Measurements from ENCODE around the gene SLC13A3. TPM values are rescaled to one million over a fixed set of nuclear protein-coding genes. Genes with fewer than 3 reads are reported as not detected.

Gene SLC13A3
- total RNA-seq, 1 donor from 2014 or later: 0.66 TPM

DNA sequence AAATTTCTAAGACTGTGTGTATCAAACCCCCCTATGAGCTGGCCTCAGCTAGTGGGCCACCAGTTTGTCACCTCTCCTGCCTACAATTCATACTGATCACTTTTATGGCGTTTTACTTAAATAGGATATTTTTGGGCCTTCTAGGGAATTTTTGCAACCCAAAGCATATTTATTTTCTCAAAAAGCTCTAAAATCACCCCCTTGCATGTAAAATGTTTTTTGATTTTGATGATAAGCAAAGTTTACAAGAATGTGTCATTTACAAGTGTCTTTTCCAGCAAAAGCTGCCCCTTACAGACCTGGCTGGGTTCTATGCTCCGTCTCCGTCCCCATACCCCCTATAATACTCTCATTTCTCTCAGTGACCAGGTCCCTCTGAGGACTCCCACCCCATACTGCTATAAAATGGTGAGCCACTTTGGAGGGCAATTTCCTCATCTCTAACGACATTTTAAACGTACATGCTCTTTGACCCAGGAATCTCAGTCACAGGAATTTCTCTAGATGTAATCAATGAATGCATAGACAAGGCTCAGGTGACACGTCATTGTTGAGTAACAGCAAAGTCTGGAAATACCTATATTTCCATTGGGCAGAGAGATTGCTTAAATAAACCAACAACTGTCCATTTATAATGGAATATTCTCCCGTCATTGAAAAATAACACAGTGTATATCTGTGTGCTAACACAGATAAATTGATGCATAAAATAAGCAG is 86.9 kb downstream of the SLC13A3 start:
- Histone ChIP-seq H3K9ac (ENCODE audit: low read length) (no peak overlapping the region), H3K4me1 (ENCODE audit: insufficient read depth, low read length) (peaks cover 12% of the 10 kb centered on the region), H3K27me3 (ENCODE audit: insufficient read depth, low read length) (no peaks in the 10 kb centered on the region), H3K4me2 (ENCODE audit: low read length) (no peak overlapping the region), H2AFZ (ENCODE audit: low read depth, low read length) (no peak overlapping the region), H3K9me3 (ENCODE audit: insufficient read depth, low read depth, low read length) (no peaks in the 10 kb centered on the region), H4K20me1 (ENCODE audit: insufficient read depth, low read length) (no peaks in the 10 kb centered on the region), H3K4me3 (ENCODE audit: insufficient read depth, low read depth, low read length) (no peak overlapping the region), H3K36me3 (ENCODE audit: insufficient read depth, low read length) (no peaks in the 10 kb centered on the region), H3K79me2 (ENCODE audit: insufficient read depth, low read length) (no peaks in the 10 kb centered on the region), H3K27ac (ENCODE audit: low read depth, low read length) (no peak overlapping the region)
- H3K27ac Mint-ChIP-seq (ENCODE audit: unreplicated experiment): no peak overlapping the region
- H3K4me3 Mint-ChIP-seq (ENCODE audit: unreplicated experiment): no peak overlapping the region
- no peak for DNase-seq (ENCODE audit: low read depth)
- TF ChIP-seq EZH2 (IDR thresholded peaks at IDR 0.05; ENCODE audit: insufficient read depth, low read length): no peak
- no peaks in the 10 kb centered on the region for H3K27me3 Mint-ChIP-seq (ENCODE audit: low read depth, unreplicated experiment)
- FAIRE-seq: no peak
- no peaks in the 10 kb centered on the region for H3K9me3 Mint-ChIP-seq (ENCODE audit: unreplicated experiment)
- no peaks in the 10 kb centered on the region for H3K36me3 Mint-ChIP-seq (ENCODE audit: low read depth, unreplicated experiment)
- no peaks in the 10 kb centered on the region for H3K4me1 Mint-ChIP-seq (ENCODE audit: low read depth, unreplicated experiment)

DNA sequence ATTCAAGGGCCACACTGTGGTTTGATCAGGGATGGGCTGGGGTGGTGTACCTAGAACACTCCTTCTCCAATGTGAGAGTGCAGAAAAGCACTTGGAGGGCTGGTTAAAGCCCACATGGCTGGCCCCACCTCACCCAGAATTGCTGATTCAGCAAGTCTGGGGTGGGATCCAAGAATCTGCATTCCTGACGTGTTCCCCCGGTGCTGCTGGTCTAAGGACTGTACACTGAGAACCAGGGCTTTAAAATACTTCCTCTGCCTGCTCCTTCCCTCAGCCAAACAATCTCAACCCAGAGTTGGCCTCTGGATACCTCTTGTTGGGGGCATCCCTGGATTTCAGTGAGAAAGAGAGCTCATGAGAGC is 87.4 kb downstream of the SLC13A3 start:
- H2AFZ ChIP-seq (ENCODE audit: low read depth, low read length): no peak overlapping the region
- DNase-seq (ENCODE audit: low read depth) (no peak), FAIRE-seq (no peak)

DNA sequence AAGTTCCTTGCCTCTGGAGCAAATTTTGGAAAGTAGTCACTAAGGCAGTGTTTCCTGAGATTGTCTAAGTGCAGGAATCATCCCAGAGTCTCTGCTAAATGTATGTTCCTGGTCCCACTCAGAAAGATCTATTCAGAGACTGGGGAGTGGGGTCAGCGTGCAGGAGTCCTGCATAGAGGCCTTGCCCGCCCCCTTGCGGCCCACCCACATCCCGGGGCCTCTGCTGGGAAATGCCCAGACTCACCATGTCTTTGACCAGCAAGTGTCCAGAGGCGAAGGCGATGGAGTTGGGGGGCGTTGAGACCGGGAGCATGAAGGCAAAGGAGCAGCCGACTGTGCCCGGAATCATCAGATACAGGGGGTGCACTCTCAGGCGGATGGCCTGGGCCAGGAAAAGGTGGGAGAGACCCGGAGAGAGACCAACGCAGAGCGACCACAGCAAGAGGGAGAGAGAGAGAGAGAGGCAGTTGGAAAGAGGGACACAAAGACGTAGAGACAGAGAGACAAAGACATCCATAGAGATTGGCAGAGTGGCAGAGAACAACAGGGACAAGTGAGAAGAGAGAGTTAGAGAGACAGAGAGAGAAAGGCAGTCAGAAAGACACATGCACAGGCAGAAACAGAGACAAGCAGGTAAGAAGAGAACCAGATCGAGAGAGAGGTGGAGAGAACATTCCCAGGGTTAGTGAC is 87.9 kb downstream of the SLC13A3 start:
- H3K27ac Mint-ChIP-seq (ENCODE audit: unreplicated experiment): no peak overlapping the region
- Histone ChIP-seq H3K27ac (ENCODE audit: low read depth, low read length) (no peak overlapping the region), H3K4me1 (ENCODE audit: insufficient read depth, low read length) (peaks cover 6% of the 10 kb centered on the region), H3K27me3 (ENCODE audit: insufficient read depth, low read length) (no peaks in the 10 kb centered on the region), H3K9me3 (ENCODE audit: insufficient read depth, low read depth, low read length) (no peaks in the 10 kb centered on the region), H3K9ac (ENCODE audit: low read length) (no peak overlapping the region), H3K4me2 (ENCODE audit: low read length) (peak overlapping the region; percentile 85), H3K4me3 (ENCODE audit: insufficient read depth, low read depth, low read length) (peak overlapping the region; percentile 45), H2AFZ (ENCODE audit: low read depth, low read length) (peak overlapping the region; percentile 90), H3K36me3 (ENCODE audit: insufficient read depth, low read length) (no peaks in the 10 kb centered on the region), H4K20me1 (ENCODE audit: insufficient read depth, low read length) (no peaks in the 10 kb centered on the region), H3K79me2 (ENCODE audit: insufficient read depth, low read length) (no peaks in the 10 kb centered on the region)
- H3K4me3 Mint-ChIP-seq (ENCODE audit: unreplicated experiment): no peak overlapping the region
- TF ChIP-seq EZH2 (IDR thresholded peaks at IDR 0.05; ENCODE audit: insufficient read depth, low read length): no peak
- TF ChIP-seq, protein P1, sequence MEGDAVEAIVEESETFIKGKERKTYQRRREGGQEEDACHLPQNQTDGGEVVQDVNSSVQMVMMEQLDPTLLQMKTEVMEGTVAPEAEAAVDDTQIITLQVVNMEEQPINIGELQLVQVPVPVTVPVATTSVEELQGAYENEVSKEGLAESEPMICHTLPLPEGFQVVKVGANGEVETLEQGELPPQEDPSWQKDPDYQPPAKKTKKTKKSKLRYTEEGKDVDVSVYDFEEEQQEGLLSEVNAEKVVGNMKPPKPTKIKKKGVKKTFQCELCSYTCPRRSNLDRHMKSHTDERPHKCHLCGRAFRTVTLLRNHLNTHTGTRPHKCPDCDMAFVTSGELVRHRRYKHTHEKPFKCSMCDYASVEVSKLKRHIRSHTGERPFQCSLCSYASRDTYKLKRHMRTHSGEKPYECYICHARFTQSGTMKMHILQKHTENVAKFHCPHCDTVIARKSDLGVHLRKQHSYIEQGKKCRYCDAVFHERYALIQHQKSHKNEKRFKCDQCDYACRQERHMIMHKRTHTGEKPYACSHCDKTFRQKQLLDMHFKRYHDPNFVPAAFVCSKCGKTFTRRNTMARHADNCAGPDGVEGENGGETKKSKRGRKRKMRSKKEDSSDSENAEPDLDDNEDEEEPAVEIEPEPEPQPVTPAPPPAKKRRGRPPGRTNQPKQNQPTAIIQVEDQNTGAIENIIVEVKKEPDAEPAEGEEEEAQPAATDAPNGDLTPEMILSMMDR (IDR thresholded peaks at IDR 0.05; ENCODE audit: insufficient read depth, low read depth, low read length): no peak
- no peaks in the 10 kb centered on the region for H3K27me3 Mint-ChIP-seq (ENCODE audit: low read depth, unreplicated experiment)
- no peaks in the 10 kb centered on the region for H3K9me3 Mint-ChIP-seq (ENCODE audit: unreplicated experiment)
- peaks cover 2% of the 10 kb centered on the region for H3K4me1 Mint-ChIP-seq (ENCODE audit: low read depth, unreplicated experiment)
- FAIRE-seq (no peak), DNase-seq (ENCODE audit: low read depth) (no peak)
- peaks cover 1% of the 10 kb centered on the region for H3K36me3 Mint-ChIP-seq (ENCODE audit: low read depth, unreplicated experiment)

More for the DNA sequence above, 87.4 kb downstream of the SLC13A3 start:
- no peaks in the 10 kb centered on the region for H3K9me3 Mint-ChIP-seq (ENCODE audit: unreplicated experiment)
- no peaks in the 10 kb centered on the region for H3K27me3 ChIP-seq (ENCODE audit: insufficient read depth, low read length)
- no peaks in the 10 kb centered on the region for H3K27me3 Mint-ChIP-seq (ENCODE audit: low read depth, unreplicated experiment)
- H3K27ac ChIP-seq (ENCODE audit: low read depth, low read length): no peak overlapping the region
- no peak overlapping the region for H3K9ac ChIP-seq (ENCODE audit: low read length)
- no peak overlapping the region for H3K4me3 Mint-ChIP-seq (ENCODE audit: unreplicated experiment)
- no peaks in the 10 kb centered on the region for H3K4me1 Mint-ChIP-seq (ENCODE audit: low read depth, unreplicated experiment)
- no peaks in the 10 kb centered on the region for H3K9me3 ChIP-seq (ENCODE audit: insufficient read depth, low read depth, low read length)
- no peaks in the 10 kb centered on the region for H3K36me3 Mint-ChIP-seq (ENCODE audit: low read depth, unreplicated experiment)
- H4K20me1 ChIP-seq (ENCODE audit: insufficient read depth, low read length): no peaks in the 10 kb centered on the region
- H3K4me3 ChIP-seq (ENCODE audit: insufficient read depth, low read depth, low read length): no peak overlapping the region
- H3K27ac Mint-ChIP-seq (ENCODE audit: unreplicated experiment): no peak overlapping the region
- H3K36me3 ChIP-seq (ENCODE audit: insufficient read depth, low read length): no peaks in the 10 kb centered on the region
- TF ChIP-seq, protein P1 (IDR thresholded peaks at IDR 0.05; ENCODE audit: insufficient read depth, low read depth, low read length): no peak
- no peak for TF ChIP-seq EZH2 (IDR thresholded peaks at IDR 0.05; ENCODE audit: insufficient read depth, low read length)
- no peak overlapping the region for H3K4me2 ChIP-seq (ENCODE audit: low read length)
- H3K4me1 ChIP-seq (ENCODE audit: insufficient read depth, low read length): peaks cover 10% of the 10 kb centered on the region
- H3K79me2 ChIP-seq (ENCODE audit: insufficient read depth, low read length): no peaks in the 10 kb centered on the region

Measured in astrocyte (in vitro differentiated cells and primary cell).